MCF 10A (cell line): ENCODE measurements around the gene KRT71. TPM values are rescaled to one million over a fixed set of nuclear protein-coding genes. Genes with fewer than 3 reads are reported as not detected.

Experiments used
- BruUV-seq: library from RNA; stranded (reverse); fragments of 400-500 nt; replicated peaks from 2 replicates; lab custom pipeline; 2021; lab: Mats Ljungman, UMichigan
- CTCF ChIA-PET: fragments of 300-600 bp; sonication (Branson Sonifier 250); formaldehyde crosslinking; extraction: SDS; loops from one replicate; lab custom pipeline; 2021; ENCODE audit warnings: antibody characterized with exemption, inconsistent platforms; lab: Yijun Ruan, JAX
- POLR2A ChIA-PET: fragments of 300-600, 350-650 bp; sonication (Branson Sonifier 250); formaldehyde crosslinking; extraction: SDS; loops from one replicate; lab custom pipeline; 2020; ENCODE audit warnings: antibody characterized with exemption, inconsistent platforms; lab: Yijun Ruan, JAX
- DNase-seq: peaks from one replicate; pipeline ENCODE4 v3.0.0-alpha.2; 2018; ENCODE audit not compliant: unreplicated experiment
- H3K27ac Mint-ChIP-seq: one replicate; pipeline ENCODE4 v1.8.0; 2022; ENCODE audit warnings: mild to moderate bottlenecking, low read depth, mixed read lengths; ENCODE audit not compliant: unreplicated experiment
- H3K27me3 Mint-ChIP-seq: one replicate; pipeline ENCODE4 v1.8.0; 2022; ENCODE audit warnings: mixed read lengths; ENCODE audit not compliant: insufficient read depth, unreplicated experiment
- H3K36me3 Mint-ChIP-seq: one replicate; pipeline ENCODE4 v1.8.0; 2022; ENCODE audit warnings: mild to moderate bottlenecking, moderate library complexity, mixed read lengths; ENCODE audit not compliant: insufficient read depth, unreplicated experiment
- H3K4me1 Mint-ChIP-seq: one replicate; pipeline ENCODE4 v1.8.0; 2022; ENCODE audit warnings: mixed read lengths; ENCODE audit not compliant: insufficient read depth, unreplicated experiment
- H3K4me3 Mint-ChIP-seq: one replicate; pipeline ENCODE4 v1.8.0; 2022; ENCODE audit warnings: mild to moderate bottlenecking, moderate library complexity, mixed read lengths; ENCODE audit not compliant: unreplicated experiment
- H3K9me3 Mint-ChIP-seq: one replicate; pipeline ENCODE4 v1.8.0; 2022; ENCODE audit warnings: mixed read lengths; ENCODE audit not compliant: unreplicated experiment
- intact Hi-C: fragments of 100-400 bp; cut with micrococcal nuclease; formaldehyde crosslinking; loops from 2 replicates; pipeline ENCODE4 v1.14.1; 2022
- total RNA-seq: library from RNA; stranded (reverse); gene quantifications from 2 replicates; pipeline ENCODE4 v1.2.3, GENCODE V29; 2022
- TF ChIP-seq, protein P1 (sequence below): fragments of 200-600 bp; IDR thresholded peaks from one replicate; pipeline ENCODE4 v1.8.0; 2022; ENCODE audit warnings: antibody characterized with exemption, mild to moderate bottlenecking; ENCODE audit not compliant: unreplicated experiment

The KRT71 gene
- total RNA-seq, 1 experiment from 2014 or later, result not detected

DNA sequence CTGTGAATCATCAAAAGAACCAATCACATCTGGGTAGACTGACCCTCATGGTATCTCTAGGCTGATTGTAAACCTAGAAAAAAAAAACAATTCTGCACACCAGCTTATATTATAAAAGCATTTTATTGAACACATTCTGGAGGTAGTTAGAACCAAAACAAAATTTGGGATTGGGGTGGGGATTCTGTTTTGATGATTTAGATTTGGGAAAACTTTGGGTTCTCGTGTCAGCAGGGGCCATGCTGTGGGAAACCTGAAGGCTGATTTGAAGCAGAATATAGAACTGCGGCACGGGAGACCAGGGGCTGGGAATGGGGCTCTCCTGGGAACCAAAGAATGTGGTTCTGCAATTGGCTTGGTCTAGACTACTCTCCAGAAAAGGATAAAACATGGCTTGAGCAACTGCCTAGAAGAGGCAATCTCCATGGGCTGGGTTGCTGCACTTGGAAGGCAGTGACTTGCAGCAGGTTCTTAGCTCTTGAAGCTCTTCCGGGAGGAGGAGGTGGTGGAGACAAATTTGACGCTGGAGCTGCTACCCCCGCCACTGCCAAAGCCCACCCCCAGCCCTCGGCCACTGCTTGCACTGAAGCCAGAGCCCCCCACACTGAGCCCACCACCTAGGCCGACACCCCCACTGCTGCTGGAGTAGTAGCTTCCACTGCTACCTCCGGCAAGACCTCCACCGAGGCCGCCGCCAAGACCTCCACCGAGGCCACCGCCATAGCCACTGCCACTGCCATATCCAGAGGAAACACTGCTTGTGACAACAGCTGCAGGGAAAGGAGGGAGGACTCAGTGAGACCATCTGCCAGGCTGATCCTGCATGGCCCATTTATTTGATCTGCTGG, 38.2 kb downstream of the KRT71 start:
- Mint-ChIP-seq H3K9me3 (peaks cover 4% of the 10 kb centered on the region), H3K4me3 (peak overlapping the region; percentile 80), H3K27me3 (no peaks in the 10 kb centered on the region), H3K27ac (peak overlapping the region; percentile 5), H3K36me3 (peaks cover 66% of the 10 kb centered on the region), H3K4me1 (peaks cover 26% of the 10 kb centered on the region)
- CTCF ChIA-PET, result interaction anchor here (0.6 to 6.5 kb wide), 13 partner anchors 15 to 371 kb away, joined by 3 to 49 read pairs (median 7); partner anchors contain the start of gene KRT6A
- POLR2A ChIA-PET, result interaction anchor here (0.7 to 27.6 kb wide), 19 partner anchors 8 to 457 kb away, joined by 3 to 1235 read pairs (median 5); partner anchors contain the start of genes KRT5, KRT6A and KRT6B
- BruUV-seq, result TSS peak; percentile 44
- TF ChIP-seq, protein P1, sequence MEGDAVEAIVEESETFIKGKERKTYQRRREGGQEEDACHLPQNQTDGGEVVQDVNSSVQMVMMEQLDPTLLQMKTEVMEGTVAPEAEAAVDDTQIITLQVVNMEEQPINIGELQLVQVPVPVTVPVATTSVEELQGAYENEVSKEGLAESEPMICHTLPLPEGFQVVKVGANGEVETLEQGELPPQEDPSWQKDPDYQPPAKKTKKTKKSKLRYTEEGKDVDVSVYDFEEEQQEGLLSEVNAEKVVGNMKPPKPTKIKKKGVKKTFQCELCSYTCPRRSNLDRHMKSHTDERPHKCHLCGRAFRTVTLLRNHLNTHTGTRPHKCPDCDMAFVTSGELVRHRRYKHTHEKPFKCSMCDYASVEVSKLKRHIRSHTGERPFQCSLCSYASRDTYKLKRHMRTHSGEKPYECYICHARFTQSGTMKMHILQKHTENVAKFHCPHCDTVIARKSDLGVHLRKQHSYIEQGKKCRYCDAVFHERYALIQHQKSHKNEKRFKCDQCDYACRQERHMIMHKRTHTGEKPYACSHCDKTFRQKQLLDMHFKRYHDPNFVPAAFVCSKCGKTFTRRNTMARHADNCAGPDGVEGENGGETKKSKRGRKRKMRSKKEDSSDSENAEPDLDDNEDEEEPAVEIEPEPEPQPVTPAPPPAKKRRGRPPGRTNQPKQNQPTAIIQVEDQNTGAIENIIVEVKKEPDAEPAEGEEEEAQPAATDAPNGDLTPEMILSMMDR, result no peak
- DNase-seq, result peak; percentile 5
- intact Hi-C loops, result loop anchor here (5.0 kb wide), 1 partner anchor 142 kb away; no protein-coding TSS in a partner anchor

DNA sequence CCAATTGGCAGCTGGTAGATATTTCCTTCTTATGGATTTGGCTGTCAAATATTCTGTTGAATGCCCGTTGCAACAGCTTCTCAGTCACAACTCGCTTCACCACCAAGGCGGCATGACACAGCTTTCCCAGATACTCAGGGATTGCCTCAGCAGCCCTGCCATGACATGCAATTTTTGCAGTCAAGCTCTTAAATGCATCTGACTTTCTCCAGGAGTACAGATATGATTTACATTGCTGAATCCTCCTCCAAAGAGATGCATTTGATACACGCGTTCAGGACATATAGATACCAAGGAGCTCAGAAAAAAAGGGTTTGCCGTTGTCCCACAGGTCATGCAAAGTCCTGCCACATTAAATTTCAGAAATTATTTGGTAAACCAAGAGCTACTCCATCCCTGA, 39.2 kb downstream of the KRT71 start:
- BruUV-seq, result no TSS peak
- H3K36me3 Mint-ChIP-seq, result peaks cover 56% of the 10 kb centered on the region
- peak overlapping the region; percentile 30 for H3K27ac Mint-ChIP-seq
- ChIA-PET CTCF (interaction anchor here (0.6 to 6.5 kb wide), 15 partner anchors 14 to 370 kb away, joined by 3 to 49 read pairs (median 4); partner anchors contain the start of gene KRT6A), POLR2A (interaction anchor here (0.6 to 27.6 kb wide), 21 partner anchors 9 to 458 kb away, joined by 3 to 1235 read pairs (median 4); partner anchors contain the start of genes KRT5, KRT6A, KRT6B and KRT6C)
- H3K4me1 Mint-ChIP-seq, result peaks cover 26% of the 10 kb centered on the region
- H3K27me3 Mint-ChIP-seq, result no peaks in the 10 kb centered on the region
- peak; percentile 70 for DNase-seq
- H3K4me3 Mint-ChIP-seq, result peak overlapping the region; percentile 80
- H3K9me3 Mint-ChIP-seq, result peaks cover 7% of the 10 kb centered on the region
- TF ChIP-seq, protein P1, result no peak
- intact Hi-C loops, result no loop called here

DNA sequence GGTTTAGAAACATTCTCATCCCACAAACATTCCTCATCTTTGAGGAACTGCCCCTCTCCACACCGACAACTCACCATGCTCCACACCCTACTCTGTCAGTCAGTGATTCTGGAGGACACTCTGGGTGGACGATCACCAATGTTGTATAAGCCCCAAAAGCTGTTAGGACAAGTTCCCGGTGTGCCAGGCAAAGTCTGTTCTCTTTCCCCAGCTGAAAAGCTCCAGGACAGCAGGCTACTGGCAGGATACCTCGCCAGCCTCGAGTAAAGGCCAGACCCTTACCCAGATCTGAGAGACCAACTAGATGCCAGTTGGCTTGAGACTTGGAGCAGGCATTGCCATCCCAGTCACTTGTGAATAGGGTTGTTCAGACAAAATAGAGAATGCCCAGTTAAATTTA, 44.7 kb downstream of the KRT71 start:
- POLR2A ChIA-PET, result interaction anchor here (0.6 to 28.5 kb wide), 11 partner anchors 4 to 473 kb away, joined by 3 to 1235 read pairs (median 7); partner anchors contain the start of genes KRT5, KRT6A and KRT6B
- Mint-ChIP-seq H3K4me3 (no peak overlapping the region), H3K36me3 (peaks cover under 1% of the 10 kb centered on the region), H3K27me3 (no peaks in the 10 kb centered on the region), H3K9me3 (peaks cover 7% of the 10 kb centered on the region), H3K4me1 (peaks cover 17% of the 10 kb centered on the region), H3K27ac (no peak overlapping the region)
- intact Hi-C loops, result loop anchor here (5.0 kb wide), 1 partner anchor 66 kb away; no protein-coding TSS in a partner anchor
- no peak for DNase-seq
- CTCF ChIA-PET, result interaction anchor here (0.6 to 4.9 kb wide), 20 partner anchors 13 to 372 kb away, joined by 3 to 50 read pairs (median 6); partner anchors contain the start of genes KRT5, KRT6A and KRT84
- TF ChIP-seq, protein P1, result no peak
- BruUV-seq, result no TSS peak
